Skeletal muscle tissue (tissue), 4 donors: ENCODE measurements around the gene ADNP. TPM values are rescaled to one million over a fixed set of nuclear protein-coding genes. Genes with fewer than 3 reads are reported as not detected.

Experiments used
- H3K27ac ChIP-seq: one replicate; pipeline ENCODE4 v1.7.0; 2013; ENCODE audit warnings: mild to moderate bottlenecking, low read depth, low read length, inconsistent platforms
- H3K27me3 ChIP-seq, 3 donors: one replicate each; pipeline ENCODE4 v1.7.0; 2013; ENCODE audit warnings: low read length in 3 of 3; ENCODE audit not compliant: control insufficient read depth in 3 of 3, insufficient read depth in 3 of 3
- H3K36me3 ChIP-seq, 3 donors: one replicate each; pipeline ENCODE4 v1.7.0; 2013; ENCODE audit warnings: low read length in 3 of 3; ENCODE audit not compliant: control insufficient read depth in 3 of 3, insufficient read depth in 3 of 3
- H3K4me1 ChIP-seq, 3 donors: one replicate each; pipeline ENCODE4 v1.7.0; 2013; ENCODE audit warnings: low read length in 3 of 3, mild to moderate bottlenecking in 3 of 3; ENCODE audit not compliant: control insufficient read depth in 3 of 3, insufficient read depth in 3 of 3
- H3K4me3 ChIP-seq, 3 donors: one replicate each; pipeline ENCODE4 v1.7.0; 2013; ENCODE audit warnings: low read length in 3 of 3
- H3K9ac ChIP-seq, 3 donors: one replicate each; pipeline ENCODE4 v1.7.0; 2013; ENCODE audit warnings: low read length in 3 of 3, mild to moderate bottlenecking in 3 of 3, moderate library complexity in 2 of 3, low read depth in 1 of 3
- H3K9me3 ChIP-seq, 3 donors: one replicate each; pipeline ENCODE4 v1.7.0; 2013; ENCODE audit warnings: low read length in 3 of 3; ENCODE audit not compliant: control insufficient read depth in 3 of 3
- total RNA-seq: library from RNA; depleted of rRNA; stranded (reverse); fragments of >200 nt; gene quantifications from one replicate; pipeline ENCODE4 v1.2.3, GENCODE V29; 2014
- donor health status: Osteomylitis.

The ADNP gene
- total RNA-seq, 1 donor from 2014 or later, result 41.8 TPM

- H3K4me3 ChIP-seq, result no peak overlapping the region
- H3K4me1 ChIP-seq, result peaks cover 16 to 22% (median 21%) of the 10 kb centered on the region in 3 donors
- H3K27ac ChIP-seq, result no peak overlapping the region
- H3K9me3 ChIP-seq, result no peaks in the 10 kb centered on the region
- H3K27me3 ChIP-seq, result no peaks in the 10 kb centered on the region
- no peak overlapping the region for H3K9ac ChIP-seq
- peaks cover 4 to 37% (median 29%) of the 10 kb centered on the region in 3 donors for H3K36me3 ChIP-seq
Observed at GRCh38 chr20:50932691-50933280, 1.5 kb upstream of the ADNP start.

DNA sequence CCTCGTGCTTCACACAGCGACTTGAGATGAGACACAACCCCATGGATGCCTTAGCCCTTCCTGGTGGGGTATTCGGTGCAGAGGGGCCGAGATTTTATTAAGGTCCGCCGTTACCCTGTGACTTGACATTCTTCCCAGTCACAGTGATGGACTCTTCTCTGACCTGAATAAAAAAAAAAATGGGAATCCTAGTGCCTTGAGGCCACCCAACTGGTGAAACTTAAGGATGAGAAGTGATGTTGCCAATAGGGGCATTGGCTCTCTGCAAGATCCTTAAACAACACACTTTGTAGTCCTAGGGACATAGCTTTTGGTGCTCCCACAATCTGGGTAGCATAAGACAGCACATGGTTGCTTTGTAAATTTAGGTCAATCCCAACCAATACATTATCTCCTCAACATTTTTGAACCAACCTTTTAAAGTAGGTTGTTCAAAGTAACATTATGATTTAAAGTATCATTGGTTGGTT is 814 bp upstream of the ADNP start:
- Histone ChIP-seq H3K9ac (peak overlapping the region; percentile 80 to 87 (median 85)), H3K36me3 (peaks cover 4 to 32% (median 29%) of the 10 kb centered on the region in 3 donors), H3K27me3 (no peaks in the 10 kb centered on the region), H3K9me3 (no peaks in the 10 kb centered on the region), H3K27ac (peak overlapping the region; percentile 99), H3K4me3 (peak overlapping the region; percentile 68 to 78 (median 77)), H3K4me1 (peaks cover 16 to 22% (median 21%) of the 10 kb centered on the region in 3 donors)

GRCh38 chr20:50930976-50931305 is 296 bp downstream of the ADNP start:
- H3K9ac ChIP-seq, result peak overlapping the region; percentile 80 to 87 (median 85)
- peaks cover 4 to 23% (median 22%) of the 10 kb centered on the region in 3 donors for H3K36me3 ChIP-seq
- peak overlapping the region; percentile 66 to 78 (median 77) for H3K4me3 ChIP-seq
- peak overlapping the region; percentile 99 for H3K27ac ChIP-seq
- peaks cover 16 to 23% (median 23%) of the 10 kb centered on the region in 3 donors for H3K4me1 ChIP-seq
- no peaks in the 10 kb centered on the region for H3K9me3 ChIP-seq
- no peaks in the 10 kb centered on the region for H3K27me3 ChIP-seq

DNA sequence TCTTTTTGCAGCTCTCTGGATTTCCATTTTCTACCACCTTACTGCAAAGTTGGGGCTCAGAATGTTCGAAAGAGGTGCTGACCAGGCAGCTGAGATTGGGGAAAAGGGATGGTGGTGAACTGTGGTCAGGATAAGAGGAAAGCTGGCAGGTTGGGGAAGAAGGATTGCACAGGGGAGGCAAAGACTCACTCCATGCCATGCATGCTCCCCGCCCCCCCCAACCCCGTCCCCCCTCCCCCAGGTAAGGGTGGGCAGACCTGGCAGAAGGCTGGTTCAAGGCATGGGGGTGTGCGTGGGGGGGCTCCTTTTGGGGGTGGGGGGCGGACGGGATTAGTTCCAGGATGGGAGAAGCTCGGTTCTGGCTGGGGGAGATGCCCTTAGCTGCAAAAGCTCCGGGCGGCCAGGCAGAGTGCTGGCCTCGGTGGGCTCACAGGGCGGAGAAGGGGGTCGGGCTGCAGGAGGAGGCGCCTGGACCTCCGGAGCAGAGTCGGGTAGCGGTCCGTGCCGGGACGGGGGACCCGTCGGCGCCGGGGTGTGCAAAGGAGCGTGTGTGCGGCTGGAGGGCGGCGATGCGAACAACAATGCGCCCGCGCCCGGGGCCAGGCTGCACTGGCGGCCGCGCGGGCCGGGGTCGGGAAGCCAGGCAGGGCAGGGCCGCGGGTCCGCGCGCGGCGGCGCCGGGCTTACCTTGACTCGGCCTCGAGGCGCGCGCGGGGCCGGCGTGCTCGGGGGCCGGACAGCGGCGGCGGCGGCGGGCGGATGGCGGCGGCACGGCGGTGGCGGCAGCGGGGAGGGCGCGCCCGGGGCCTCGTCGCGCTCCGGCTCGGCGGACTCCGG is 880 bp downstream of the ADNP start:
- peak overlapping the region; percentile 99 for H3K27ac ChIP-seq
- no peaks in the 10 kb centered on the region for H3K9me3 ChIP-seq
- H3K4me1 ChIP-seq, result peaks cover 19 to 29% (median 25%) of the 10 kb centered on the region in 3 donors
- peak overlapping the region; percentile 75 to 87 (median 78) for H3K4me3 ChIP-seq
- peaks cover 4 to 19% (median 16%) of the 10 kb centered on the region in 3 donors for H3K36me3 ChIP-seq
- H3K27me3 ChIP-seq, result no peaks in the 10 kb centered on the region
- peak overlapping the region; percentile 70 to 89 (median 77) for H3K9ac ChIP-seq

GRCh38 chr20:50929299-50930138 is 1.7 kb downstream of the ADNP start:
- peak overlapping the region; percentile 21 for H3K27ac ChIP-seq
- peak overlapping the region; percentile 72 to 87 (median 76) for H3K4me3 ChIP-seq
- peaks cover 4 to 12% (median 9%) of the 10 kb centered on the region in 3 donors for H3K36me3 ChIP-seq
- H3K27me3 ChIP-seq, result no peaks in the 10 kb centered on the region
- H3K4me1 ChIP-seq, result peaks cover 24 to 34% (median 29%) of the 10 kb centered on the region in 3 donors
- no peaks in the 10 kb centered on the region for H3K9me3 ChIP-seq
- H3K9ac ChIP-seq, result peak overlapping the region; percentile 52 to 69 (median 69)

- H3K4me3 ChIP-seq, result peak overlapping the region in 1 of 3 donors; percentile 76
- H3K36me3 ChIP-seq, result peaks cover 0 to 4% (median 0%) of the 10 kb centered on the region in 3 donors
- no peak overlapping the region for H3K27ac ChIP-seq
- H3K9ac ChIP-seq, result no peak overlapping the region
- no peaks in the 10 kb centered on the region for H3K27me3 ChIP-seq
- H3K4me1 ChIP-seq, result peaks cover 33 to 39% (median 39%) of the 10 kb centered on the region in 3 donors
- no peaks in the 10 kb centered on the region for H3K9me3 ChIP-seq
Observed at GRCh38 chr20:50928469-50928868, 2.8 kb downstream of the ADNP start.

DNA sequence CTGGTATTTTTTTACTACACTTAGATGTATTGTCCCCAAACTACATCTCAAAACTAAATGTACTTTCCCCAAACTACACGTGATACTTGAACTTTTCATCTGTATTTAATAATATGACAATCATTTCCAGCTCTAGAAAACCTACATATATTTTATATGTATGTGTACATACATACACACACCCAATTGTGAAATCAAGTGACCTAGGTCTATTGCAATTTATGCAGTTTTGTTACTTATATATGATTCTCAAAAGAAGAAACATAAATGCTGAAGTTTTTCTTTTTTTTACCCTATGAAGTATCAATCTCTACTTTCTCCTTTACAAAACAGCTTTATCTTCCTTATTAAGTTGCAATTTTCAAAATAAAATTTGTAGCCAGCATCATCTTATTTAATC is 4.7 kb downstream of the ADNP start:
- Histone ChIP-seq H3K27ac (no peak overlapping the region), H3K9ac (no peak overlapping the region), H3K4me1 (peaks cover 31 to 34% (median 34%) of the 10 kb centered on the region in 3 donors), H3K36me3 (peaks cover 0 to 7% (median 0%) of the 10 kb centered on the region in 3 donors), H3K27me3 (no peaks in the 10 kb centered on the region), H3K9me3 (no peaks in the 10 kb centered on the region), H3K4me3 (no peak overlapping the region)

GRCh38 chr20:50924261-50924920 is 6.8 kb downstream of the ADNP start:
- Histone ChIP-seq H3K4me3 (no peak overlapping the region), H3K36me3 (peaks cover 0 to 11% (median 0%) of the 10 kb centered on the region in 3 donors), H3K9me3 (no peaks in the 10 kb centered on the region), H3K9ac (no peak overlapping the region), H3K4me1 (peaks cover 26 to 37% (median 35%) of the 10 kb centered on the region in 3 donors), H3K27me3 (no peaks in the 10 kb centered on the region), H3K27ac (no peak overlapping the region)

DNA sequence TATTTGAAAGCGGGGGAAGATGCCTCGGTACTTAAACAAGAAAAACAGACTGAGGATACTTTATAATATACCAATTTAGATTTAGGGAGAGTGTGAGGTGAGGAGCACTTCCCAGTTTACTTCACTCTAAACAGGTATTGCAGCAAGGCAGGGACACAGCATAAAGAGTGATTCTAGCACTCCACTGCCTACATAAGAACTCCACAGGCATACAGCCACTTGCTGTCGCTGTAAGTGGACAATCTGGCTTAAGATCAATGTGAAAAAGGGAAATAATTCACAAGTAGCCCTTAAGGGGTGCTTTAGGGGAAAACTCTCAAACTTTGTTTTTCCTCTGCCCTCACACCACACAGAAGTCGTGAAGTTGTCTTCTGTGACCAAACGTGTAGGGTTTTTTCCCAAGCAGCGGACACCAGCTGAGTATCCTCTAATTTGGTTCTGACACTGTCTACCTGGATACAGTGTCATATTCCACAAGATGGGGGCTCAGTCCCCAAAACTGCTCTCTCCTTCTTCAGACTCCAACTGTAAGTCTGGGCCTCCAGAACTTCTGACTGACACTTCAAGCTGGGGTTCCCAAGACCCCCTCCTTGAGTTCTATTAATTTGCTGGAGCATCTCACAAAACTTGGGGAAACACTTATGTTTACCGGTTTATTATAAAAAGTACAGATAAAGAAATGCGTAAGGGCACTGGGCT is 9.3 kb downstream of the ADNP start:
- H3K9ac ChIP-seq, result no peak overlapping the region
- H3K27me3 ChIP-seq, result no peaks in the 10 kb centered on the region
- no peak overlapping the region for H3K4me3 ChIP-seq
- no peak overlapping the region for H3K27ac ChIP-seq
- H3K4me1 ChIP-seq, result peaks cover 26 to 46% (median 38%) of the 10 kb centered on the region in 3 donors
- no peaks in the 10 kb centered on the region for H3K9me3 ChIP-seq
- peaks cover 0 to 9% (median 0%) of the 10 kb centered on the region in 3 donors for H3K36me3 ChIP-seq
